H1 (cell line): ENCODE data around the gene YIPF3. TPM values are rescaled to one million over a fixed set of nuclear protein-coding genes. Genes with fewer than 3 reads are reported as not detected.

ENCODE experiments used
- CBX8 ChIP-seq: fragments of 300-800, 300-1000 bp; sonication (generic); IDR thresholded peaks from 2 replicates; pipeline ENCODE4 v1.7.1; 2016; ENCODE audit warnings: low read depth, low read length, borderline replicate concordance
- CEBPB ChIP-seq: IDR thresholded peaks from 2 replicates; pipeline ENCODE4 v1.6.1; 2012; ENCODE audit warnings: low read depth, low read length
- JUN ChIP-seq: IDR thresholded peaks from 2 replicates; pipeline ENCODE4 v1.6.1; 2011; ENCODE audit warnings: low read depth, mild to moderate bottlenecking, improper control_type of control experiment, low read length
- PHF8 ChIP-seq: fragments of 200-600 bp; sonication (generic); conservative IDR thresholded peaks from 2 replicates; pipeline ENCODE4 v1.7.1; 2012; ENCODE audit warnings: low read depth, mild to moderate bottlenecking, inconsistent platforms, low read length, moderate library complexity
- RXRA ChIP-seq: IDR thresholded peaks from 2 replicates; pipeline ENCODE4 v1.6.1; 2011; ENCODE audit warnings: low read depth, mild to moderate bottlenecking, low read length, moderate library complexity; ENCODE audit not compliant: insufficient read depth
- SUZ12 ChIP-seq: fragments of 200-600 bp; sonication (generic); IDR thresholded peaks from 2 replicates; pipeline ENCODE4 v1.6.1; 2012; ENCODE audit warnings: mild to moderate bottlenecking, inconsistent platforms, low read length, moderate library complexity, mixed read lengths
- TEAD4 ChIP-seq: IDR thresholded peaks from 2 replicates; pipeline ENCODE4 v1.6.1; 2012; ENCODE audit warnings: low read depth, low read length, inconsistent platforms, mixed read lengths
- YY1 ChIP-seq: IDR thresholded peaks from 2 replicates; pipeline ENCODE4 v1.6.1; 2011; ENCODE audit warnings: low read depth, mild to moderate bottlenecking, low read length
- polyA plus RNA-seq, 7 experiments: library from polyadenylated mRNA; depleted of rRNA in 3 of 7; stranded (reverse) in 5 of 7; unstranded in 2 of 7; fragments of >200 nt in 5 of 7; fragments of 200-250 nt in 2 of 7; gene quantifications; 1 replicate in 5 of 7; 2 replicates in 1 of 7; 4 replicates in 1 of 7; pipeline versions ENCODE4 v1.2.1 to v1.2.3, GENCODE V29; 2011 to 2013; ENCODE audit warnings: missing spikeins in 2 of 7, mixed read lengths in 2 of 7
- total RNA-seq: library from RNA; stranded (reverse); fragmentation: NEBNext Ultra II Directional; extraction: Animal tissue kit (Norgen Biotek cat#: 25700); gene quantifications from 2 replicates; pipeline ENCODE4 v1.2.1, GENCODE V29; 2021

The YIPF3 gene
- total and polyA plus RNA-seq, 2 of the 8 experiments (the other 6 are each of a cell fraction or from before 2014, with no cell fraction given) = 77.2 to 225 TPM

GRCh38 chr6:43544461-43544860, 27.7 kb upstream of the YIPF3 start (continued):
- TF ChIP-seq TEAD4 = no peak
- no peak for TF ChIP-seq RXRA
- no peak for TF ChIP-seq CEBPB
- no peak for TF ChIP-seq YY1
- TF ChIP-seq PHF8 = no peak
- no peak for TF ChIP-seq JUN
- no peak for TF ChIP-seq SUZ12
- TF ChIP-seq CBX8 = no peak
